MM.1S (cell line): Measurements from ENCODE around the gene ZNF462.

Experiments
- DNase-seq: peaks from one replicate; pipeline ENCODE4 v3.0.0-alpha.2; 2015
- H2AFZ ChIP-seq: fragments of 300-600 bp; sonication (generic); 2 replicates; pipeline ENCODE4 v1.6.0; 2016; ENCODE audit warnings: antibody characterized with exemption, low read length
- H3F3A ChIP-seq: fragments of 300-600 bp; sonication (generic); 2 replicates; pipeline ENCODE4 v1.6.1; 2016; ENCODE audit warnings: mild to moderate bottlenecking, antibody characterized with exemption, low read length, moderate library complexity, mixed read lengths; ENCODE audit not compliant: insufficient read depth
- H3K27ac ChIP-seq: fragments of 300-600 bp; sonication (generic); 2 replicates; pipeline ENCODE4 v1.5.1; 2016; ENCODE audit warnings: mild to moderate bottlenecking, low read length
- H3K27me3 ChIP-seq: fragments of 300-600 bp; sonication (generic); replicated peaks from 2 replicates; pipeline ENCODE4 v1.6.0; 2016; ENCODE audit warnings: low read length; ENCODE audit not compliant: insufficient read depth
- H3K36me3 ChIP-seq: fragments of 300-600 bp; sonication (generic); replicated peaks from 2 replicates; pipeline ENCODE4 v1.6.1; 2016; ENCODE audit warnings: mild to moderate bottlenecking, low read length, mixed read lengths; ENCODE audit not compliant: insufficient read depth
- H3K4me1 ChIP-seq: fragments of 300-600 bp; sonication (generic); 2 replicates; pipeline ENCODE4 v1.6.1; 2016; ENCODE audit warnings: low read length, mixed read lengths
- H3K4me2 ChIP-seq: fragments of 300-600 bp; sonication (generic); 2 replicates; pipeline ENCODE4 v1.6.0; 2016; ENCODE audit warnings: low read depth, low read length
- H3K4me3 ChIP-seq: fragments of 300-600 bp; sonication (generic); 2 replicates; pipeline ENCODE4 v1.5.1; 2016; ENCODE audit warnings: low read length, mixed read lengths
- H3K79me2 ChIP-seq: fragments of 300-600 bp; sonication (generic); 2 replicates; pipeline ENCODE4 v1.6.1; 2016; ENCODE audit warnings: mixed run types, low read length, mixed read lengths
- H3K9ac ChIP-seq: fragments of 300-600 bp; sonication (generic); 2 replicates; pipeline ENCODE4 v1.6.1; 2016; ENCODE audit warnings: low read length, mixed read lengths
- H3K9me2 ChIP-seq: fragments of 300-600 bp; sonication (generic); replicated peaks from 2 replicates; pipeline ENCODE4 v1.6.1; 2016; ENCODE audit warnings: mild to moderate bottlenecking, low read length, mixed read lengths; ENCODE audit not compliant: insufficient read depth
- H3K9me3 ChIP-seq: fragments of 300-600 bp; sonication (generic); replicated peaks from 2 replicates; pipeline ENCODE4 v1.6.1; 2016; ENCODE audit warnings: mild to moderate bottlenecking, low read length, mixed read lengths; ENCODE audit not compliant: insufficient read depth
- H4K20me1 ChIP-seq: fragments of 300-600 bp; sonication (generic); 2 replicates; pipeline ENCODE4 v1.6.1; 2016; ENCODE audit warnings: mild to moderate bottlenecking, low read length, moderate library complexity, mixed read lengths; ENCODE audit not compliant: insufficient read depth
- EZH2 ChIP-seq: fragments of 300-600 bp; sonication (generic); optimal IDR thresholded peaks from 2 replicates; pipeline ENCODE3; 2017; ENCODE audit warnings: low read depth, mild to moderate bottlenecking, antibody characterized with exemption, low read length, mixed read lengths
- EZH2phosphoT487 ChIP-seq: fragments of 300-600 bp; sonication (generic); IDR thresholded peaks from 2 replicates; pipeline ENCODE4 v1.6.1; 2018; ENCODE audit warnings: antibody characterized with exemption, low read length
- TF ChIP-seq, protein P1 (sequence below): fragments of 300-600 bp; sonication (generic); IDR thresholded peaks from 2 replicates; pipeline ENCODE4 v1.5.1; 2016; ENCODE audit warnings: antibody characterized with exemption, low read length, mixed read lengths

ZNF462 gene

GRCh38 chr9:106880863-106881262 is 17.9 kb downstream of the ZNF462 start:
- no peaks in the 10 kb centered on the region for H3K27me3 ChIP-seq
- H3K36me3 ChIP-seq, result no peaks in the 10 kb centered on the region
- H3K79me2 ChIP-seq, result no peaks in the 10 kb centered on the region
- H3K9me3 ChIP-seq, result no peaks in the 10 kb centered on the region
- no peak overlapping the region for H3K4me2 ChIP-seq
- no peak overlapping the region for H3K4me3 ChIP-seq
- no peak overlapping the region for H3K9ac ChIP-seq
- H3K9me2 ChIP-seq, result no peaks in the 10 kb centered on the region
- TF ChIP-seq EZH2phosphoT487, result no peak
- no peak for TF ChIP-seq EZH2
- TF ChIP-seq, protein P1, sequence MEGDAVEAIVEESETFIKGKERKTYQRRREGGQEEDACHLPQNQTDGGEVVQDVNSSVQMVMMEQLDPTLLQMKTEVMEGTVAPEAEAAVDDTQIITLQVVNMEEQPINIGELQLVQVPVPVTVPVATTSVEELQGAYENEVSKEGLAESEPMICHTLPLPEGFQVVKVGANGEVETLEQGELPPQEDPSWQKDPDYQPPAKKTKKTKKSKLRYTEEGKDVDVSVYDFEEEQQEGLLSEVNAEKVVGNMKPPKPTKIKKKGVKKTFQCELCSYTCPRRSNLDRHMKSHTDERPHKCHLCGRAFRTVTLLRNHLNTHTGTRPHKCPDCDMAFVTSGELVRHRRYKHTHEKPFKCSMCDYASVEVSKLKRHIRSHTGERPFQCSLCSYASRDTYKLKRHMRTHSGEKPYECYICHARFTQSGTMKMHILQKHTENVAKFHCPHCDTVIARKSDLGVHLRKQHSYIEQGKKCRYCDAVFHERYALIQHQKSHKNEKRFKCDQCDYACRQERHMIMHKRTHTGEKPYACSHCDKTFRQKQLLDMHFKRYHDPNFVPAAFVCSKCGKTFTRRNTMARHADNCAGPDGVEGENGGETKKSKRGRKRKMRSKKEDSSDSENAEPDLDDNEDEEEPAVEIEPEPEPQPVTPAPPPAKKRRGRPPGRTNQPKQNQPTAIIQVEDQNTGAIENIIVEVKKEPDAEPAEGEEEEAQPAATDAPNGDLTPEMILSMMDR, result no peak
- H3F3A ChIP-seq, result no peaks in the 10 kb centered on the region
- no peak overlapping the region for H2AFZ ChIP-seq
- no peak for DNase-seq
- no peak overlapping the region for H3K27ac ChIP-seq
- H3K4me1 ChIP-seq, result no peaks in the 10 kb centered on the region
- H4K20me1 ChIP-seq, result no peaks in the 10 kb centered on the region

- H3K27me3 ChIP-seq, result no peaks in the 10 kb centered on the region
- H3K27ac ChIP-seq, result no peak overlapping the region
- no peaks in the 10 kb centered on the region for H3F3A ChIP-seq
- H3K9me3 ChIP-seq, result no peaks in the 10 kb centered on the region
- no peaks in the 10 kb centered on the region for H3K79me2 ChIP-seq
- no peaks in the 10 kb centered on the region for H3K9me2 ChIP-seq
- DNase-seq, result no peak
- TF ChIP-seq EZH2phosphoT487, result no peak
- H2AFZ ChIP-seq, result no peak overlapping the region
- H3K4me2 ChIP-seq, result no peak overlapping the region
- H4K20me1 ChIP-seq, result no peaks in the 10 kb centered on the region
- no peak overlapping the region for H3K9ac ChIP-seq
- H3K4me3 ChIP-seq, result no peak overlapping the region
- H3K36me3 ChIP-seq, result no peaks in the 10 kb centered on the region
- H3K4me1 ChIP-seq, result no peaks in the 10 kb centered on the region
These were observed 20.1 kb downstream of the ZNF462 start for GRCh38 chr9:106883030-106883429.

- no peak overlapping the region for H2AFZ ChIP-seq
- H3F3A ChIP-seq, result no peaks in the 10 kb centered on the region
- no peak overlapping the region for H3K27ac ChIP-seq
- no peak overlapping the region for H3K9ac ChIP-seq
- no peaks in the 10 kb centered on the region for H3K36me3 ChIP-seq
- H3K27me3 ChIP-seq, result no peaks in the 10 kb centered on the region
- no peaks in the 10 kb centered on the region for H4K20me1 ChIP-seq
- H3K4me3 ChIP-seq, result no peak overlapping the region
- no peak for DNase-seq
- H3K9me3 ChIP-seq, result no peaks in the 10 kb centered on the region
- no peak overlapping the region for H3K4me2 ChIP-seq
- no peaks in the 10 kb centered on the region for H3K9me2 ChIP-seq
- no peaks in the 10 kb centered on the region for H3K4me1 ChIP-seq
- no peak for TF ChIP-seq EZH2phosphoT487
- no peak for TF ChIP-seq EZH2
- TF ChIP-seq, protein P1, result no peak
- H3K79me2 ChIP-seq, result no peaks in the 10 kb centered on the region
These were observed 20.7 kb downstream of the ZNF462 start for GRCh38 chr9:106883626-106884190.

GRCh38 chr9:106885451-106885850 is 22.5 kb downstream of the ZNF462 start:
- Histone ChIP-seq H3K79me2 (no peaks in the 10 kb centered on the region), H3K4me2 (no peak overlapping the region), H3K27ac (no peak overlapping the region)

More at GRCh38 chr9:106885451-106885850, 22.5 kb downstream of the ZNF462 start:
- Histone ChIP-seq H3K9me2 (no peaks in the 10 kb centered on the region), H2AFZ (no peak overlapping the region), H3K4me1 (no peaks in the 10 kb centered on the region), H3K9me3 (no peaks in the 10 kb centered on the region), H3K4me3 (no peak overlapping the region), H4K20me1 (no peaks in the 10 kb centered on the region), H3K9ac (no peak overlapping the region), H3K27me3 (no peaks in the 10 kb centered on the region), H3F3A (no peaks in the 10 kb centered on the region), H3K36me3 (no peaks in the 10 kb centered on the region)
- TF ChIP-seq, protein P1, result no peak
- TF ChIP-seq EZH2 (no peak), EZH2phosphoT487 (no peak)
- DNase-seq, result no peak
